Heart left ventricle (tissue), 16 donors: ENCODE data around the gene CHMP1A. TPM values are rescaled to one million over a fixed set of nuclear protein-coding genes. Genes with fewer than 3 reads are reported as not detected.

Experiments used
- ATAC-seq, 4 donors: fragments of 200-7000 bp; cut with Tn5 transposase; one replicate each; pipeline ENCODE4 v1.9.1; 2020 to 2022; ENCODE audit warnings: moderate library complexity in 4 of 4, mild to moderate bottlenecking in 3 of 4, moderate number of reproducible peaks in 1 of 4
- DNase-seq, 5 donors: peaks; one replicate each; pipeline ENCODE4 v3.0.0-alpha.2; 2020
- H3K27ac ChIP-seq, 12 donors: fragments of 200-600 bp; sonication (generic) in 4 of 12; one replicate each; pipeline versions ENCODE4 v1.5.0 to v1.8.0; 2016 to 2022; ENCODE audit warnings: mild to moderate bottlenecking in 2 of 12
- H3K27me3 ChIP-seq, 9 donors: fragments of 200-600 bp; sonication (generic) in 2 of 9; one replicate each; pipeline versions ENCODE4 v1.5.1 to v1.8.0; 2016 to 2022; ENCODE audit warnings: mild to moderate bottlenecking in 3 of 9
- H3K36me3 ChIP-seq, 9 donors: fragments of 200-600 bp; sonication (generic) in 2 of 9; one replicate each; pipeline versions ENCODE4 v1.5.0 to v1.8.0; 2018 to 2022; ENCODE audit warnings: mild to moderate bottlenecking in 2 of 9
- H3K4me1 ChIP-seq, 12 donors: fragments of 200-600 bp; sonication (generic) in 4 of 12; one replicate each; pipeline versions ENCODE4 v1.5.0 to v1.8.0; 2016 to 2022; ENCODE audit warnings: mild to moderate bottlenecking in 3 of 12
- H3K4me3 ChIP-seq, 12 donors: fragments of 200-600 bp; sonication (generic) in 4 of 12; one replicate each; pipeline versions ENCODE4 v1.5.0 to v1.8.0; 2017 to 2022; ENCODE audit warnings: mild to moderate bottlenecking in 9 of 12, moderate library complexity in 4 of 12
- H3K9me3 ChIP-seq, 12 donors: fragments of 200-600 bp; sonication (generic) in 4 of 12; one replicate each; pipeline versions ENCODE4 v1.5.0 to v1.8.0; 2016 to 2022; ENCODE audit warnings: mild to moderate bottlenecking in 1 of 12
- CTCF ChIP-seq, 12 donors: fragments of 200-600 bp; sonication (generic) in 4 of 12; IDR thresholded peaks; one replicate each; pipeline versions ENCODE4 v1.5.0 to v1.8.0; 2018 to 2022; ENCODE audit warnings: antibody characterized with exemption in 12 of 12, mild to moderate bottlenecking in 5 of 12
- POLR2A ChIP-seq, 2 donors: fragments of 450-650 bp; IDR thresholded peaks; one replicate each; pipeline ENCODE4 v1.6.1; 2017; ENCODE audit warnings: antibody characterized with exemption in 2 of 2, mild to moderate bottlenecking in 2 of 2, moderate library complexity in 2 of 2
- WGBS, 4 donors: extraction: QIAGEN DNeasy Blood & Tissue Kit in 2 of 4; methylation state at CpG; one replicate each; pipeline versions ENCODE4 v1.1.5 to v1.1.7; 2013 to 2018; 5-methylcytosine and 5-hydroxymethylcytosine counted together
- intact Hi-C, 10 donors: fragments of 100-400 bp; cut with DNase I; formaldehyde crosslinking; loops; one replicate each; pipeline versions ENCODE4 v1.11.1 to v1.14.2; 2022
- polyA plus RNA-seq, 2 donors: library from polyadenylated mRNA; stranded (reverse); fragments of 200-250 nt; gene quantifications; one replicate each; pipeline ENCODE4 v1.2.3, GENCODE V29; 2013
- total RNA-seq, 9 donors: library from RNA; depleted of rRNA in 2 of 9; stranded (reverse); fragments of >200 nt in 2 of 9; fragmentation: NEBNext Ultra II Directional in 3 of 9; extraction: Animal tissue kit (Norgen Biotek cat#: 25700) in 3 of 9; gene quantifications; one replicate each; pipeline versions ENCODE4 v1.1.0 to v1.2.4, GENCODE V29; 2016 to 2023
- donor health status: ischemic (EF 13 %, LVEDD 7.1; RV severe dilation, severe dysfunction).
- donor health status: healthy with polysubstance abuse.
- donor health status: DM: no; HTN: yes; CAD: no.
- donor health status: DM: no; HTN: no; CAD: no.
- donor health status: ischemic (EF 25% LVEDD 6.9; RV normal size, moderate dysfunction).
- donor health status: ischemic (EF 25% LVEDD 5.7; RV mildly dilated, moderate dysfunction).
- donor health status: healthy.
- donor health status: DM: yes; HTN: yes; CAD: no.
- donor health status: ischemic (EF 35%, LVEDD 5.7; RV mildly dilated, moderate dysfunction).
- donor health status: nonischemic (EF 11% LVEDD 7.7; RV severe dilation, severe dysfunction).
- donor health status: DM: yes; HTN: yes; CAD: no.
- donor health status: PGD.
- donor health status: ischemic (EF 29% LVEDD 5.4; RV normal size, mild dysfunction).
- donor health status: nonischemic (EF 23%, LVEDD 6.1; RV moderate dilation, normal function).

Gene CHMP1A
- total and polyA plus RNA-seq, 11 donors = 29.3 to 86.3 (median 44.6) TPM

- Histone ChIP-seq H3K4me1 (peaks cover 0 to 14% (median 1%) of the 10 kb centered on the region in 12 donors), H3K36me3 (no peaks in the 10 kb centered on the region), H3K27ac (no peak overlapping the region), H3K4me3 (no peak overlapping the region), H3K27me3 (peaks cover 0 to 24% (median 3%) of the 10 kb centered on the region in 9 donors), H3K9me3 (no peaks in the 10 kb centered on the region)
- 82 to 87% (median 85%) methylated on average over 26 to 32 of the region's 32 CpGs for WGBS, 4 donors
- TF ChIP-seq CTCF (IDR thresholded peaks at IDR 0.05) = no peak
- no peak for TF ChIP-seq POLR2A (IDR thresholded peaks at IDR 0.05)
- ATAC-seq = no peak
- no peak for DNase-seq
- intact Hi-C loops = no loop called here
Observed at GRCh38 chr16:89621698-89622409, 35.7 kb downstream of the CHMP1A start.

- 74 to 86% (median 82%) methylated on average over 16 to 18 of the region's 18 CpGs for WGBS, 4 donors
- TF ChIP-seq CTCF (IDR thresholded peaks at IDR 0.05) (no peak), POLR2A (IDR thresholded peaks at IDR 0.05) (no peak)
- peaks cover 0 to 24% (median 3%) of the 10 kb centered on the region in 9 donors for H3K27me3 ChIP-seq
Observed at GRCh38 chr16:89621136-89621697, 36.3 kb downstream of the CHMP1A start.

GRCh38 chr16:89620406-89620841, 37.1 kb downstream of the CHMP1A start:
- whole genome bisulfite sequencing, 4 donors = 67 to 74% (median 72%) methylated on average over 8 to 16 of the region's 16 CpGs
- peaks cover 0 to 18% (median 1%) of the 10 kb centered on the region in 12 donors for H3K4me1 ChIP-seq
- H3K9me3 ChIP-seq = no peaks in the 10 kb centered on the region
- H3K36me3 ChIP-seq = no peaks in the 10 kb centered on the region
- peaks cover 0 to 28% (median 3%) of the 10 kb centered on the region in 9 donors for H3K27me3 ChIP-seq
- no peak overlapping the region for H3K27ac ChIP-seq
- DNase-seq = no peak
- TF ChIP-seq CTCF (IDR thresholded peaks at IDR 0.05) (no peak), POLR2A (IDR thresholded peaks at IDR 0.05) (no peak)
- intact Hi-C loops = no loop called here
- no peak for ATAC-seq
- H3K4me3 ChIP-seq = no peak overlapping the region

More at GRCh38 chr16:89621136-89621697, 36.3 kb downstream of the CHMP1A start:
- intact Hi-C loops = no loop called here
- no peak overlapping the region for H3K27ac ChIP-seq
- no peaks in the 10 kb centered on the region for H3K9me3 ChIP-seq
- H3K36me3 ChIP-seq = no peaks in the 10 kb centered on the region
- no peak for ATAC-seq
- H3K4me3 ChIP-seq = no peak overlapping the region
- no peak for DNase-seq
- peaks cover 0 to 18% (median 1%) of the 10 kb centered on the region in 12 donors for H3K4me1 ChIP-seq

- TF ChIP-seq POLR2A (IDR thresholded peaks at IDR 0.05) (no peak), CTCF (IDR thresholded peaks at IDR 0.05) (no peak)
- WGBS, 4 donors = 33 to 64% (median 45%) methylated on average over 3 to 12 of the region's 12 CpGs
- Histone ChIP-seq H3K9me3 (no peaks in the 10 kb centered on the region), H3K4me1 (peaks cover 0 to 18% (median 1%) of the 10 kb centered on the region in 12 donors), H3K27me3 (peaks cover 0 to 34% (median 6%) of the 10 kb centered on the region in 9 donors), H3K4me3 (no peak overlapping the region), H3K27ac (no peak overlapping the region), H3K36me3 (no peaks in the 10 kb centered on the region)
- intact Hi-C loops = no loop called here
- DNase-seq = no peak
- no peak for ATAC-seq
Observed at GRCh38 chr16:89619840-89620239, 37.7 kb downstream of the CHMP1A start.
